NCI-H524 treated with DMSO at 0.1 percent for 48 hours (cell line): Measurements from ENCODE around the gene HOXD10.

Experiments
- DNase-seq: peaks from one replicate; lab custom pipeline; 2025; lab: John Stamatoyannopoulos, UW

Gene HOXD10

GRCh38 chr2:176123411-176124109, 7.0 kb downstream of the HOXD10 start:
- no peak for DNase-seq

GRCh38 chr2:176124110-176124946, 7.8 kb downstream of the HOXD10 start:
- no peak for DNase-seq

GRCh38 chr2:176124947-176125771, 8.6 kb downstream of the HOXD10 start:
- DNase-seq, result no peak

- no peak for DNase-seq
Observed at GRCh38 chr2:176125772-176126054, 9.1 kb downstream of the HOXD10 start.

- no peak for DNase-seq
Observed at GRCh38 chr2:176126929-176127773, 10.6 kb downstream of the HOXD10 start.

- no peak for DNase-seq
Observed at GRCh38 chr2:176127774-176128072, 11.1 kb downstream of the HOXD10 start.

GRCh38 chr2:176128172-176128981, 11.8 kb downstream of the HOXD10 start:
- no peak for DNase-seq

- no peak for DNase-seq
Observed at GRCh38 chr2:176128982-176129796, 12.6 kb downstream of the HOXD10 start, which contains the start of gene HOXD8. Gene HOXD8 (plus strand): TSS chr2:176129705. CDS start chr2:176130367, 662 bp downstream.

GRCh38 chr2:176129813-176130146, 13.2 kb downstream of the HOXD10 start:
- DNase-seq, result no peak

- no peak for DNase-seq
Observed at GRCh38 chr2:176130147-176130956, 13.8 kb downstream of the HOXD10 start.

GRCh38 chr2:176130957-176131847, 14.6 kb downstream of the HOXD10 start:
- DNase-seq, result no peak

GRCh38 chr2:176131848-176132158, 15.2 kb downstream of the HOXD10 start:
- DNase-seq, result no peak

GRCh38 chr2:176132205-176133171, 15.9 kb downstream of the HOXD10 start:
- DNase-seq, result peak; percentile 77

GRCh38 chr2:176133389-176133788, 16.8 kb downstream of the HOXD10 start:
- no peak for DNase-seq

- DNase-seq, result no peak
Observed at GRCh38 chr2:176134035-176134434, 17.5 kb downstream of the HOXD10 start.

GRCh38 chr2:176135035-176135440, 18.5 kb downstream of the HOXD10 start:
- no peak for DNase-seq
